HAP-1 (cell line): ENCODE results near the gene XAGE3.
"Not testable (repeated sequence)": the region's sequence is repeated elsewhere in the genome, so short reads cannot be mapped to it uniquely, and the experiment has no call there.

Experiments
- DNase-seq, 2 experiments: peaks; one replicate each; pipeline ENCODE4 v3.0.0-alpha.2; 2016 to 2020; ENCODE audit warnings: low spot score in 2 of 2
- H3K27me3 ChIP-seq: fragments of 250-450 bp; sonication (Bioruptor Pico); 2 replicates; pipeline ENCODE4 v1.5.1; 2020; ENCODE audit warnings: low read depth, mild to moderate bottlenecking, moderate library complexity
- H3K36me3 ChIP-seq: fragments of 250-450 bp; sonication (Bioruptor Pico); replicated peaks from 2 replicates; pipeline ENCODE4 v1.5.1; 2020; ENCODE audit warnings: mild to moderate bottlenecking
- H3K4me1 ChIP-seq: fragments of 250-450 bp; sonication (Bioruptor Pico); 2 replicates; pipeline ENCODE4 v1.5.1; 2020; ENCODE audit warnings: mild to moderate bottlenecking
- H3K4me3 ChIP-seq: fragments of 250-450 bp; sonication (Bioruptor Pico); 2 replicates; pipeline ENCODE4 v1.5.1; 2020; ENCODE audit warnings: mild to moderate bottlenecking, moderate library complexity
- H3K9me3 ChIP-seq: fragments of 250-450 bp; sonication (Bioruptor Pico); 2 replicates; pipeline ENCODE4 v1.5.1; 2020; ENCODE audit warnings: mild to moderate bottlenecking, moderate library complexity
- in situ Hi-C: fragments of 300-500 bp; cut with MboI; formaldehyde crosslinking; loops from 3 replicates; pipeline ENCODE4 v1.14.3; 2020; ENCODE audit warnings: low sequenced_read_pairs, inconsistent platforms, mixed read lengths

The XAGE3 gene

GRCh38 chrX:52874661-52875060, 6.8 kb upstream of the XAGE3 start:
- DNase-seq = no peak
- in situ Hi-C loops = loop anchor here (25.0 kb wide), 1 partner anchor 287 kb away; no protein-coding TSS in a partner anchor
- peaks cover 7% of the 10 kb centered on the region for H3K27me3 ChIP-seq
- no peak overlapping the region for H3K4me3 ChIP-seq
- no peaks in the 10 kb centered on the region for H3K36me3 ChIP-seq
- no peaks in the 10 kb centered on the region for H3K4me1 ChIP-seq
- H3K9me3 ChIP-seq = no peaks in the 10 kb centered on the region

GRCh38 chrX:52873825-52874224, 5.9 kb upstream of the XAGE3 start:
- H3K27me3 ChIP-seq, H3K9me3 ChIP-seq, H3K4me3 ChIP-seq, DNase-seq, H3K36me3 ChIP-seq, H3K4me1 ChIP-seq: not testable (repeated sequence)
- in situ Hi-C loops = loop anchor here (25.0 kb wide), 1 partner anchor 287 kb away; no protein-coding TSS in a partner anchor

DNA sequence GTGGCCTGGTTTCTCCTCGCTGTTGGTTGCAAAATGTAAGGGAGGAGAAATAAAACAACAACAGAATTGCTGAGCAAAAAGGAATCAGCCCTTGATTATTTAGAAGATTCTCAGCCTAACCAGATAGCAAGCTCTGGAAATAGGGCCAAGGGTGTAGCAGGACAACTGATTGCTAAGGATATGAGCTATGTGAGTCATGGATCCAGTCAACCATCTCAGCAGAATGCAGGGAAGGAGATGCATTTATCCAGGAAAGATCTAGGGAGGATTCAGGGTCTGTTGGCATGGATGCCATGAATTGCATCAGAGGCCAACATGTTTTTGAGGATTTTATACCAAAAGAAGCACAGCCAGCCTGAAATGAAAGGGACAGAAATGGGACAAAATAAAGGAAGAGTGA, 2.2 kb upstream of the XAGE3 start:
- H3K4me1 ChIP-seq = no peaks in the 10 kb centered on the region
- no peaks in the 10 kb centered on the region for H3K9me3 ChIP-seq
- H3K4me3 ChIP-seq = no peak overlapping the region
- in situ Hi-C loops = loop anchor here (25.0 kb wide), 1 partner anchor 283 kb away; no protein-coding TSS in a partner anchor
- peaks cover 12% of the 10 kb centered on the region for H3K27me3 ChIP-seq
- no peak for DNase-seq
- H3K36me3 ChIP-seq = no peaks in the 10 kb centered on the region

DNA sequence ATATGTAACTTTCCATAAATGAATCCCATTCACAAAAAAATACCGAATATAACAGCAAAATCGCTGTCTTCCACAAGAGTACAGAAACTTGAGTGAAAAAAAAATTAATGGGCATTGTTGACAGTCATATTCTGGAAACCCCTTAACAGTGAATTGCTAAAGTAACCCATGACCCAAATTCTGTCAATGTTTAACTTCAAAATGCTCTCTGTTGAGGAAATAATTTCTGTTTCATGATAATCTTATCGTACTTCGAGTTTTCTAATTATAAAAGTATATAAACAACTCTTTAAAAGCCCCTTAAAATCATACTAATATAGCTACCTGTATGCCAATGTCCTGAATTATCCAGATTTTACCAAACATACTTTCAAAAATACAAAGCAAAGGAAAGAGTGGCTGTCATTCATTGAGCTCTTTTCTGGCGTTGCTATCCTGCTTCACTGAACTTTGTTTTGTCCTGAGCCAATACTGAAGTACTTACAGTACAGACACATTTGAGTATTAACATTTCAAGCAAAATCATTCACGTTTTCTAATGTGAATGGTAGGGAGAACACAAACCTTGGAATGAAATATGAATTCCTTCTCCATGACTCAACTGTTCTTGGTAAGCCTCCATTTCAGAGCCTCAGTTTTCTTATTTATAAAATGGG, 2.4 kb downstream of the XAGE3 start:
- DNase-seq = no peak
- in situ Hi-C loops = loop anchor here (25.0 kb wide), 1 partner anchor 278 kb away; no protein-coding TSS in a partner anchor
- Histone ChIP-seq H3K27me3 (peaks cover 23% of the 10 kb centered on the region), H3K4me1 (no peaks in the 10 kb centered on the region), H3K36me3 (no peaks in the 10 kb centered on the region), H3K9me3 (no peaks in the 10 kb centered on the region), H3K4me3 (no peak overlapping the region)

DNA sequence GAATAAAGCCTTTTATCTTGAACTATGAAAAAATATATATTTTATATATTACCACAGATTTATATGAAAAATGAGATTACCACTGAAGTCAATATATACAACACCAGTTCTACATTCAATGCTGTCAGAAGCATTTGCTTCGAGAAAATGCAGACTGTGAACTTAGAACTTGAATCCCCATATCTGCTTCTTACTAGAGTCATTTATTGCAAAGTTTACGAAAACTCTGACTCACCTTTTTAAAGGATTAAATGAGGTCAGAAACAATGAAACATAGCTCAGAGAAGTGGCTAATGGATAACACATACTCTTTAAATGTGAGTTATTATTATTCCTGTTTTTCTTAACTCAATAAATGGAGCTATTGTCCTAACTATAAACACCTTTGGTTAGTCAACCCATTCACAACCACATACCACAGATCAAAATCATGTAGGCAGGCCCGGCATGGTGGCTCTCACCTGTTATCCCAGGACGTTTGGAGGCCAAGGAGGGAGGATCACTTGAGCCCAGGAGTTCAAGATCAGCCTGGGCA, 10.8 kb downstream of the XAGE3 start:
- in situ Hi-C loops = loop anchor here (25.0 kb wide), 1 partner anchor 270 kb away; no protein-coding TSS in a partner anchor
- not testable (repeated sequence) for H3K9me3 ChIP-seq, H3K27me3 ChIP-seq, H3K4me3 ChIP-seq, H3K4me1 ChIP-seq, H3K36me3 ChIP-seq, DNase-seq

DNA sequence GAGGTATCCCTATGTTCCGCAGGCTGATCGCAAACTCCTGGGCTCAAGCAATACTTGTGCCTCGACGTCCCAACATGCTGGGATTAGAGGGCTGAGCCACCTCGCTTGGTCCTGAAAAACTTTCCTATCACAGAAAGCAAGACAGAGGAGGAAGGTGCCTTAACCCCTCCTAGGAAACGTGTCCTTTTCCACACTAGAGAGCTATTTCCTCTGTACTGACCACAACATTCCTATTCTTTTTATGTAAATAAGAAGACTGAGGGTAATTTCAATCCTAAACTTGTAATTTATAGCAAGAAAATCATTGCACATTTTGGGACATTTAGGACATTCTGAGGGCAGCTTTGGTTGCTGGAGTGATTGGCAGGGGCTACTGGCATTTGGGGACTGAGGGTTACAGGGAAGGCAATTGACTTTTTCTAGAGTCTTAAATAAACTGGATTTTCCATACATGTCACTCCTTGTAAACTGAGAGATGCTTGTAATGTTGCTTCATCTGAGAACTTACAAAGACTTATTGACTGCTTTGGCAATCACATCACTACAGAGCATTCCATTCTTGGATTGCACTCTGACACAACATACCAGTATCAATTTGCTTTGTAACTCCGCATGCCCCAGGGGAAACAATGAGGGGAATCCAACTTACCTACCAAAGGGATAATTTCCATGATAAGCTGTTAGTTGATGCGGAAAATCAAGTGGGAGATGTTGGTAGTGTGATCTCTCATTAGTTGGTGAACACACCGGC, 15.6 kb downstream of the XAGE3 start:
- DNase-seq = no peak
- in situ Hi-C loops = loop anchor here (25.0 kb wide), 1 partner anchor 265 kb away; no protein-coding TSS in a partner anchor
- peaks cover 5% of the 10 kb centered on the region; the same call in 1 of the 2 replicates for H3K27me3 ChIP-seq

DNA sequence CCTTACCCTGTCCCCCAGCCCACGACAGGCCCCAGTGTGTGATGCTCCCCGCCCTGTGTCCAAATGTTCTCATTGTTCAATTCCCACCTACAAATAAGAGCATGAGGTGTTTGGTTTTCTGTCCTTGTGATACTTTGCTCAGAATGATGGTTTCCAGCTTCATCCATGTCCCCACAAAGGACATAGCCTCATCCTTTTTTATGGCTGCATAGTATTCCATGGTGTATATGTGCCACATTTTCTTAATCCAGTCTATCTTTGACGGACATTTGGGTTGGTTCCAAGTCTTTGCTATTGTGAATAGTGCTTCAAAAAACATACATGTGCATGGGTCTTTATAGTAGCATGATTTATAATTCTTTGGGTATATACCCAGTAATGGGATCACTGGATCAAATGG, 24.3 kb downstream of the XAGE3 start:
- H3K4me1 ChIP-seq, in situ Hi-C loops, H3K9me3 ChIP-seq, H3K36me3 ChIP-seq, H3K27me3 ChIP-seq, H3K4me3 ChIP-seq, DNase-seq: not testable (repeated sequence)

More for the DNA sequence above, 15.6 kb downstream of the XAGE3 start:
- Histone ChIP-seq H3K4me1 (no peaks in the 10 kb centered on the region), H3K36me3 (no peaks in the 10 kb centered on the region), H3K9me3 (no peaks in the 10 kb centered on the region), H3K4me3 (no peak overlapping the region)

GRCh38 chrX:52839137-52839536, 28.7 kb downstream of the XAGE3 start:
- DNase-seq = no peak
- in situ Hi-C loops = no loop called here
- no peak overlapping the region for H3K4me3 ChIP-seq
- no peaks in the 10 kb centered on the region for H3K4me1 ChIP-seq
- no peaks in the 10 kb centered on the region for H3K9me3 ChIP-seq
- H3K27me3 ChIP-seq = no peaks in the 10 kb centered on the region; the same call in 1 of the 2 replicates
- H3K36me3 ChIP-seq = no peaks in the 10 kb centered on the region

GRCh38 chrX:52830551-52830950, 37.3 kb downstream of the XAGE3 start:
- Histone ChIP-seq H3K4me1 (no peaks in the 10 kb centered on the region), H3K27me3 (no peaks in the 10 kb centered on the region)

DNA sequence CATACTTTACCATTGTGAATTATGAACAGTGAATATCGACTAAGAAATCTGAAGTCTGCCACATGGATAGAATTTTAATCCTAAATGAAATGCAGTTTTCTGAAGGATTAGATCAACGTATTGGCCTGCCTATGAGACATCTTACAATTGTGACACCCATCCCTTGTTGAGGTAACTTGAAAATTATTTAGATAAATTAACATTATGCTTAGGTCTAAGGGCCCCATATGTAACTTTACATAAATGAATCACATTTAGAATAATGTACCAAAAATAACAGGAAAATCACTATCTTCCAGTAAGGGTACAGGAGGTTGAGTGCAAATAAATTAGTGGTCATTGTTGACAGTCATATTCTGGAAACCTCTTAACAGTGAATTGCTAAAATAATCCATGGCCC, 43.3 kb downstream of the XAGE3 start:
- Histone ChIP-seq H3K4me1 (no peaks in the 10 kb centered on the region), H3K27me3 (no peaks in the 10 kb centered on the region), H3K4me3 (no peak overlapping the region), H3K9me3 (no peaks in the 10 kb centered on the region), H3K36me3 (no peaks in the 10 kb centered on the region)
- DNase-seq = no peak
- in situ Hi-C loops = no loop called here

More at GRCh38 chrX:52830551-52830950, 37.3 kb downstream of the XAGE3 start:
- no peak overlapping the region for H3K4me3 ChIP-seq
- DNase-seq = no peak
- no peaks in the 10 kb centered on the region for H3K9me3 ChIP-seq
- H3K36me3 ChIP-seq = no peaks in the 10 kb centered on the region
- in situ Hi-C loops = no loop called here

DNA sequence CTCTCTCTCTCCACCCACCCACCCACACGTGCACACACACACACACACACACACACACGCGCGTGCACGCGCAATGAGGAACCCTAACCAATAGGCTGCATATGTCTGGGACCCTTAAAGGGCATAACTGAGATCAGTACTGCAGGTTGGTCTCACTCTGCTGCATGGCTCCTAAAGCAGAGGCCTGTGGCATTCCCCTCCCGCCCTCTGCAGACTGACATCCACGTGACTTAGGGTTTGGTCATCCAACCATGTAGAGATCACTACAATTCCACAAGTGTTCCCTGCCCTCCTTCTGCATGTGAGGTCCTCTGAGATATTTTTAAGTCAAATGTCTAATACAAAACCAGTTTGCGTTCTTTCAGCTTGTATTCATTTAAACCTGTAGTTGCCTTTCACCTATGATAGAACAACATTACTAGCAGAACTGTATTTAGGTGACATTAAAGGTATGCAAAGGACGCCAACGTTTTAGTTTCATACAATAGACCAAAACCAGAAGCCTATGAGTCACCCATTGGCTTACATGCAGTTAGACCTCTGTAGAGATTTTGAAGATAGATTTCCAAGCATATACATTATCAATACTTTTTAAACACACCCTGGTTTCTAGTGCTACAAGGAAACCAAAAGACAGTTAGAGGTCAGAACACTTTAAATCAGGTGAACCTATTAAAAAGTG, 46.7 kb downstream of the XAGE3 start:
- in situ Hi-C loops = no loop called here
- H3K9me3 ChIP-seq = no peaks in the 10 kb centered on the region
- no peaks in the 10 kb centered on the region for H3K4me1 ChIP-seq
- no peaks in the 10 kb centered on the region; the same call in 1 of the 2 replicates for H3K27me3 ChIP-seq
- no peak overlapping the region for H3K4me3 ChIP-seq
- no peaks in the 10 kb centered on the region for H3K36me3 ChIP-seq
- DNase-seq = no peak

DNA sequence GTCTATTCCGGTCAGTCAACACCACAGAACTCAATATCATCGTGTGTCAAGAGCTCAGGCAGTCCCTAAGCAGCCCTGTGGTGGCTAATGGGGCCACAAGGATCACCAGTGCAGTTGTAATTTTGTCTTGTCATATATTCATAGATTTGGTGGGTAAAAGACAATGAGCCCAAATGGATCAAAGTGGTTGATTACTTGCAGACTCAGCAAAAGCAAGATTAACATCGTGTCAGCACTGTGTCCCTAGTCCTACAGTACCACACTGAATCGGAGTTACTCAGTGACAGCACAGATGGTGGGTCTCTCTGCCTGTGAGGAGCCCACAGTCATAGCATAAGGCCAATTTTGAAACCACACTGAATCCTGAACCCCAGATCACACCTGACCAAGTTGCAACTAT, 48.1 kb downstream of the XAGE3 start:
- Histone ChIP-seq H3K27me3 (no peaks in the 10 kb centered on the region; the same call in 1 of the 2 replicates), H3K9me3 (no peaks in the 10 kb centered on the region), H3K4me3 (no peak overlapping the region), H3K4me1 (no peaks in the 10 kb centered on the region), H3K36me3 (no peaks in the 10 kb centered on the region)
- in situ Hi-C loops = no loop called here
- no peak for DNase-seq
